ENCODE data around the gene SLC9A6. TPM values are rescaled to one million over a fixed set of nuclear protein-coding genes. Genes with fewer than 3 reads are reported as not detected.

The SLC9A6 gene
- total and polyA plus RNA-seq, 2 of the 13 experiments (the other 11 are each of a cell fraction or from before 2014, with no cell fraction given) = 3.9 to 8.0 TPM

GRCh38 chrX:136039485-136039884 is 54.2 kb downstream of the SLC9A6 start (continued):
- TF ChIP-seq, protein P1, sequence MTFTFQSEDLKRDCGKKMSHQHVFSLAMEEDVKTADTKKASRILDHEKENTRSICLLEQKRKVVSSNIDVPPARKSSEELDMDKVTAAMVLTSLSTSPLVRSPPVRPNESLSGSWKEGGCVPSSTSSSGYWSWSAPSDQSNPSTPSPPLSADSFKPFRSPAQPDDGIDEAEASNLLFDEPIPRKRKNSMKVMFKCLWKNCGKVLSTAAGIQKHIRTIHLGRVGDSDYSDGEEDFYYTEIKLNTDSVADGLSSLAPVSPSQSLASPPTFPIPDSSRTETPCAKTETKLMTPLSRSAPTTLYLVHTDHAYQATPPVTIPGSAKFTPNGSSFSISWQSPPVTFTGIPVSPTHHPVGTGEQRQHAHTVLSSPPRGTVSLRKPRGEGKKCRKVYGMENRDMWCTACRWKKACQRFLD (CRISPR knock-in tag; IDR thresholded peaks at IDR 0.05; ENCODE audit: borderline replicate concordance) = no peak
- TF ChIP-seq TOE1 (CRISPR knock-in tag; IDR thresholded peaks at IDR 0.05) (no peak), SIN3B (IDR thresholded peaks at IDR 0.05; ENCODE audit: low read length) (no peak), MBD4 (IDR thresholded peaks at IDR 0.05; ENCODE audit: borderline replicate concordance, low read length) (no peak), HMG20B (CRISPR knock-in tag; conservative IDR thresholded peaks at IDR 0.05) (no peak), ATAD3A (CRISPR knock-in tag; IDR thresholded peaks at IDR 0.05) (no peak), E2F2 (CRISPR knock-in tag; IDR thresholded peaks at IDR 0.05; ENCODE audit: borderline replicate concordance) (no peak)

- Histone ChIP-seq H3K4me1 (ENCODE audit: insufficient read depth, low read length) (no peaks in the 10 kb centered on the region), H3K4me2 (ENCODE audit: low read depth, low read length) (no peak overlapping the region), H3K9ac (ENCODE audit: insufficient read depth, low read depth, low read length) (no peak overlapping the region), H2AFZ (ENCODE audit: low read length) (no peak overlapping the region), H3K79me2 (ENCODE audit: insufficient read depth, low read length) (no peaks in the 10 kb centered on the region), H3K4me3 (replicated peaks in 1 of 3; ENCODE audit: insufficient read depth in 1 of 3, low read depth in 2 of 3, low read length in 3 of 3) (no peak overlapping the region), H4K20me1 (ENCODE audit: insufficient read depth, low read length) (no peaks in the 10 kb centered on the region), H3K36me3 (replicated peaks in 1 of 2; ENCODE audit: control insufficient read depth in 1 of 2, insufficient read depth in 2 of 2, low read length in 2 of 2) (no peaks in the 10 kb centered on the region), H3K27me3 (ENCODE audit: control insufficient read depth in 1 of 2, insufficient read depth in 2 of 2, low read length in 2 of 2) (no peaks in the 10 kb centered on the region), H3K9me3 (ENCODE audit: low read length) (no peaks in the 10 kb centered on the region), H3K27ac (ENCODE audit: extremely low read length, insufficient read depth, low read length) (no peak overlapping the region)
- 100% methylated on average over 2 of the region's 7 CpGs for WGBS (ENCODE audit: low lambda C conversion rate)
- CTCF ChIA-PET (ENCODE audit: low intra/inter-chr PET ratio, low total read pairs) = no interaction called here
- BruUV-seq (replicated peaks) = no TSS peak
- in situ Hi-C loops (cut with HindIII; ENCODE audit: extremely low pct_ligation_motif_present, low pct_unique_long_range_greater_than_20kb) = loop anchor here (10.0 kb wide), 1 partner anchor 125 kb away; no protein-coding TSS in a partner anchor
- FAIRE-seq = no peak
- DNase-seq (ENCODE audit: low spot score) = no peak
- POLR2A ChIA-PET = no interaction called here
- intact Hi-C loops (cut with micrococcal nuclease; ENCODE audit: unreplicated experiment) = no loop called here
- no peak for ATAC-seq
- TF ChIP-seq AHDC1 (CRISPR knock-in tag; IDR thresholded peaks at IDR 0.05; ENCODE audit: borderline replicate concordance) (no peak), ZNF180 (CRISPR knock-in tag; IDR thresholded peaks at IDR 0.05; ENCODE audit: borderline replicate concordance, low read depth) (no peak), KLF15 (CRISPR knock-in tag; IDR thresholded peaks at IDR 0.05; ENCODE audit: borderline replicate concordance) (no peak)
Observed at GRCh38 chrX:136039968-136040367, 54.7 kb downstream of the SLC9A6 start.
